Measurements from ENCODE around the gene EGFL6. TPM values are rescaled to one million over a fixed set of nuclear protein-coding genes. Genes with fewer than 3 reads are reported as not detected.
A peak's percentile ranks its signal among the peaks of the same experiment; 100 is the strongest.

The EGFL6 gene, protein sequence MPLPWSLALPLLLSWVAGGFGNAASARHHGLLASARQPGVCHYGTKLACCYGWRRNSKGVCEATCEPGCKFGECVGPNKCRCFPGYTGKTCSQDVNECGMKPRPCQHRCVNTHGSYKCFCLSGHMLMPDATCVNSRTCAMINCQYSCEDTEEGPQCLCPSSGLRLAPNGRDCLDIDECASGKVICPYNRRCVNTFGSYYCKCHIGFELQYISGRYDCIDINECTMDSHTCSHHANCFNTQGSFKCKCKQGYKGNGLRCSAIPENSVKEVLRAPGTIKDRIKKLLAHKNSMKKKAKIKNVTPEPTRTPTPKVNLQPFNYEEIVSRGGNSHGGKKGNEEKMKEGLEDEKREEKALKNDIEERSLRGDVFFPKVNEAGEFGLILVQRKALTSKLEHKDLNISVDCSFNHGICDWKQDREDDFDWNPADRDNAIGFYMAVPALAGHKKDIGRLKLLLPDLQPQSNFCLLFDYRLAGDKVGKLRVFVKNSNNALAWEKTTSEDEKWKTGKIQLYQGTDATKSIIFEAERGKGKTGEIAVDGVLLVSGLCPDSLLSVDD
- total RNA-seq: 2.0 and 2.5 TPM in 2 replicates

DNA sequence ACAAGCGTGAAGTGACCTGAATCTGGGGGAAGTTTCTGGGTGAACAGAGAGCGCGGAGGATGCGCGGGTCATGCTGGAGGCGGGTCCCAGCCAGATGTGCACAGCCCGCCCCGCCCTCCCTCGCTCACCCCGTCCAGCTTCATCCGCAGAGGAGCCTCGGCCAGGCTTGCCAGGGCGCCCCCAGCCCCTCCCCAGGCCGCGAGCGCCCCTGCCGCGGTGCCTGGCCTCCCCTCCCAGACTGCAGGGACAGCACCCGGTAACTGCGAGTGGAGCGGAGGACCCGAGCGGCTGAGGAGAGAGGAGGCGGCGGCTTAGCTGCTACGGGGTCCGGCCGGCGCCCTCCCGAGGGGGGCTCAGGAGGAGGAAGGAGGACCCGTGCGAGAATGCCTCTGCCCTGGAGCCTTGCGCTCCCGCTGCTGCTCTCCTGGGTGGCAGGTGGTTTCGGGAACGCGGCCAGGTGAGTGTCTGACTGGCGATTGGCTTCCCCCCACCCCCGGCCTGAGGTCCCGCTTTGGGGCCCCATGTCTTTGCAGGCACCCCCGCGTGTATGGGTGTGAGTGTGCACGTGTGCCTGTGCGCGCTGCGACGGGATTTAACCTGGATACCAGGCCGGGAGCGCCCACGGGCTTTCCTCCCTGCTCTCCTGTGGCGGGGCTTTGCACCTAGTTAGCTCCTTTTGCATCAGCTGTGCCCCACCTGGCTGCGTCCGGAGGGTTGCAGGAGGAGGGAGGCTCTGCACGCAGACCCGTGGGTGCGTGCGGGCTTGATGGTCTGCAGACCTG is at the start of gene EGFL6:
EGFL6 (plus strand) TSS at position 123 of the 782 bp plus-strand sequence; CDS start at position 384, 261 bp downstream.
- H3K27ac Mint-ChIP-seq: no peak within 1 kb of the TSS
- H3K9me3 Mint-ChIP-seq: no peaks in the 10 kb centered on the region
- peak within 1 kb of the TSS; percentile 75 for H3K4me3 Mint-ChIP-seq

DNA sequence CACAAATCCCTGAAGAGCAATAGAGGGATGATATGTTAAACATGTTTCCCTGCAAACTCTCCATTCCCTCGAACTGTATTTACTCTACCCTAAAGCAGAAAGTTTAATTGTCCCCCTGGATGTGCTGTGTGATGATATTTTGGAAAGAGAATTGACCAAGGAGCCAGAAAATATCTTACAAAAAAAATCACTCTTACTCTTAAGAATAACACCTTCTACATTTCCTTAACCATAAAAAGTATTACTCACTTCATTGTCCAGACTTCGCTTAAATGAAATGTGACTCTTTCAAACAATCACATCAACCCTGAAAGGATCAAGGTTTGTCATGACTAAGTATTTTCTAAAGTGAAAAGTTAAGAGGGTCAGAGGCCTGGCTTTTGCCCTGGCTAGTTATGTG is 49.0 kb upstream of the EGFL6 start:
- DNase-seq (ENCODE audit: low spot score): no peak
- intact Hi-C loops (cut with micrococcal nuclease): no loop called here
- no peaks in the 10 kb centered on the region for H3K4me1 Mint-ChIP-seq (ENCODE audit: low read depth)
- H3K27me3 Mint-ChIP-seq (ENCODE audit: insufficient read depth): peaks cover 2% of the 10 kb centered on the region
- no peak overlapping the region for H3K27ac Mint-ChIP-seq
- H3K36me3 Mint-ChIP-seq (ENCODE audit: low read depth): no peaks in the 10 kb centered on the region
- H3K9me3 Mint-ChIP-seq: no peaks in the 10 kb centered on the region
- no peak overlapping the region for H3K4me3 Mint-ChIP-seq

More for the DNA sequence above, at the start of gene EGFL6:
- Mint-ChIP-seq H3K27me3 (ENCODE audit: insufficient read depth) (peaks cover 6% of the 10 kb centered on the region), H3K36me3 (ENCODE audit: low read depth) (no peaks in the 10 kb centered on the region), H3K4me1 (ENCODE audit: low read depth) (peaks cover 23% of the 10 kb centered on the region)
- intact Hi-C loops (cut with micrococcal nuclease): loop anchor here (5.0 kb wide), 1 partner anchor 173 kb away; no protein-coding TSS in a partner anchor
- no peak for DNase-seq (ENCODE audit: low spot score)

DNA sequence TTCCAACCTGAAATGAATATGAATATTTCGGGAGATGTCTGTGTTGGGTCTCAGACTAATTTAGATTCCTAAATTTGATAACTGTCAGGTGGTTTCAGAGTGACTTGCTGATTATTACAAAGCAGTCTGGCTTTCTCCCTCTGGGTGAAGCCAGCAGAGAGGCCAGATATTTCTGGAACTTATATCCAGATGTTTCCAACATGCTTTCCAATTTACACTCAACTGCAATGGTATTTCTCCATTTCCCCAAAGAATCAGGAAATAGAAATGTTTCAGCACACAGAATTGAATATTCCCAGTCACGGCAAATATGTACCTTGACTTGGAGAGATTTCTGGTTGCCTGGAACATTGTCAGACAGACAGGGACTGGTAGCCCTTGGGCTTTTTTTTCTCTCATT is 48.5 kb upstream of the EGFL6 start:
- DNase-seq (ENCODE audit: low spot score): no peak
- Mint-ChIP-seq H3K27ac (no peak overlapping the region), H3K9me3 (no peaks in the 10 kb centered on the region), H3K4me1 (ENCODE audit: low read depth) (no peaks in the 10 kb centered on the region), H3K36me3 (ENCODE audit: low read depth) (no peaks in the 10 kb centered on the region), H3K27me3 (ENCODE audit: insufficient read depth) (peaks cover 2% of the 10 kb centered on the region), H3K4me3 (no peak overlapping the region)
- intact Hi-C loops (cut with micrococcal nuclease): no loop called here

DNA sequence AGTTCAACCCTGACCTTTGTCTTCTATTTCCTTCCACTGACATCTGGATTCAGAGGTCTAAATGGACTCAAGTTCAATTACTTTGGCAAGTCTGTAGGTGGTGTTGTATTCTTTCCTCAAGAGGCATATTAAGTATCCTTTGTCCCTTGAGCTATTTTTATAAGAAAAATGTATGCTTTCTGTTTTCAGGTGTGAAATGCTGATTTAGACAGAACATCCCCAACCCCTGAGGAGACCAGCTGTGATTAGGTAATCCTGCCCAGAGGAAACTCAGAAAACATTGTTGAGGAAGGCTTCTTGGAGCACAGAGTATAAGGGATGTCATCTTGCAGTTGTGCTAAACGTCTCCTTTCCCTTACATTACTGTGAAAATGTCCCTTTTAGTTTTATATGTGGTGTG is 46.6 kb upstream of the EGFL6 start:
- Mint-ChIP-seq H3K27ac (no peak overlapping the region), H3K9me3 (no peaks in the 10 kb centered on the region), H3K4me3 (no peak overlapping the region), H3K27me3 (ENCODE audit: insufficient read depth) (peaks cover 2% of the 10 kb centered on the region), H3K4me1 (ENCODE audit: low read depth) (no peaks in the 10 kb centered on the region), H3K36me3 (ENCODE audit: low read depth) (no peaks in the 10 kb centered on the region)
- intact Hi-C loops (cut with micrococcal nuclease): no loop called here
- no peak for DNase-seq (ENCODE audit: low spot score)

DNA sequence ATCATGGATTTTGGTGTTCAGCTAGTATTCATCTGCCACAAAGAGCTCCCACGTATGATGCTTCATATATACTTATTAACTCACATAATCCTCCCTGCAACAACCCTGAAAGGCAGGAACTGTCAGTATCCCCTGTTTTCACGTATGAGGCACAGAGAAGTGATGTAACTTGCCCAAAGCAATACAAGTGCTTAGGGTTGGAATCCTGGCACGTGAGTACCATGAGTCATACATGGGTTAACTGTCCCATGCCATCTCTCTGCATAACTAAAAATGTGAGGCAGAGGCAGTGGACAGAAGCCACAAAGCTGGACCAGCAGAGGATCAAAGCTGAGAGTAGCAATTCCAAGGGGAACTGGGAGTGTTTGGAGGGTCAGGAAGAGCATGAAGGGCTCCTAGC is 35.7 kb upstream of the EGFL6 start:
- Mint-ChIP-seq H3K9me3 (no peaks in the 10 kb centered on the region), H3K4me1 (ENCODE audit: low read depth) (no peaks in the 10 kb centered on the region), H3K27me3 (ENCODE audit: insufficient read depth) (no peaks in the 10 kb centered on the region), H3K36me3 (ENCODE audit: low read depth) (no peaks in the 10 kb centered on the region), H3K4me3 (no peak overlapping the region), H3K27ac (no peak overlapping the region)
- intact Hi-C loops (cut with micrococcal nuclease): no loop called here
- no peak for DNase-seq (ENCODE audit: low spot score)

DNA sequence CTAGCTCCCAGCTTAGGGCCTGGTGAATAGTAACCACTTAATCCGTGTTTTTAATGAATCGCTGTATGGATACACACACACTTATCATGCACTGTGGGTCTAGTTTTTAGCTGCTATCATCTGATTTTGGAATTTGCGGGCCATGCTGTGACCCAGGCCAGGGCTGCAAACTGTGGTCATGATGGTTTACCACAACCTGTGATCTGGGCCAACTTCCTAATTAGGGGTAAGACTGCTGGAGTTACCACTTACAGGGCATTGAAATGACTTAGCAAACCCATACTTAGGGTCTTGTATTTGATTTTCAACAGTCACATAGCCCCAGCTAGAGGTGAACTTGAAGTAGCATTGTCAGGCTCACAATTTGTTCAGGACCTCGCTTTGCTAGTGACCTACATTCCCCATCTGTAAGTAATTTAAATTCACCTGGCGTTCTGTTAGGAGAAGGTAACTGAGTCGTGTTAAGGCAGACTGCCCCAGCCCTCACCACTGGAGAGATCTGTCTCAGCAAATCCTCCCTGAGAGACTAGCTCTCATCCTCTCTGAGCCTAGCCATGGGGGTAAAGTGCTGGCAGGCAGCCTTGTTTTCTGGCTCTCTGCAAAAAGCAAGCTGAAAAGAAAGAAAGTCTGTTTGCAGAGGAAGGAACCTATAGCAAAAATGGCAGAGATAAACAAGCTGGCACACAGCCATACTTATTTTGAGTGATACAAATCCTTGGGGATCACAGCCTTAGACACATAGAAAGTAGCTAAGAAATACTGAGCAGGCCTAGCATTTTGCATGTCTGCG is 33.8 kb upstream of the EGFL6 start:
- Mint-ChIP-seq H3K27ac (no peak overlapping the region), H3K4me3 (no peak overlapping the region), H3K9me3 (no peaks in the 10 kb centered on the region), H3K36me3 (ENCODE audit: low read depth) (no peaks in the 10 kb centered on the region), H3K4me1 (ENCODE audit: low read depth) (no peaks in the 10 kb centered on the region), H3K27me3 (ENCODE audit: insufficient read depth) (no peaks in the 10 kb centered on the region)
- intact Hi-C loops (cut with micrococcal nuclease): no loop called here
- no peak for DNase-seq (ENCODE audit: low spot score)

DNA sequence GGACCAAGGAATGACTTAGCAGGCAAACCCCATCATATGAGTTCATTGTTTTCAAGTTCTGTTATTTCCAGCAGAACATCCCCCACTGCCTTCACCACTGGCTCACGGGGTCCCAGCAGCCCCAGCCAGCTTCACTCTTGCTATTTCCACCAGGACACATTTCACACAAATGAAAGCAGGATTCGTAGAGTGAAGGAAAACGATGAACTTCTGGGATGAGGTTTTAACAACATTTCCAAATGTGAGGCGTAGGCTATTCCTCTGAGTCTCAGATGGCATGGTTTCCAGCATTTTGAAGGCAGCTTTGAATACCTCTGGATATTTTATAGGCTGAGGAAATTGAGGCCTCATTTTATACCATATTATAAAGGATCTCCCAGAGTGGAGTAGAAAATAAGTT is 32.9 kb upstream of the EGFL6 start:
- no peaks in the 10 kb centered on the region for H3K9me3 Mint-ChIP-seq
- no peak for DNase-seq (ENCODE audit: low spot score)
- no peak overlapping the region for H3K27ac Mint-ChIP-seq
- H3K4me3 Mint-ChIP-seq: no peak overlapping the region
- intact Hi-C loops (cut with micrococcal nuclease): no loop called here
- H3K36me3 Mint-ChIP-seq (ENCODE audit: low read depth): no peaks in the 10 kb centered on the region
- no peaks in the 10 kb centered on the region for H3K27me3 Mint-ChIP-seq (ENCODE audit: insufficient read depth)
- no peaks in the 10 kb centered on the region for H3K4me1 Mint-ChIP-seq (ENCODE audit: low read depth)

DNA sequence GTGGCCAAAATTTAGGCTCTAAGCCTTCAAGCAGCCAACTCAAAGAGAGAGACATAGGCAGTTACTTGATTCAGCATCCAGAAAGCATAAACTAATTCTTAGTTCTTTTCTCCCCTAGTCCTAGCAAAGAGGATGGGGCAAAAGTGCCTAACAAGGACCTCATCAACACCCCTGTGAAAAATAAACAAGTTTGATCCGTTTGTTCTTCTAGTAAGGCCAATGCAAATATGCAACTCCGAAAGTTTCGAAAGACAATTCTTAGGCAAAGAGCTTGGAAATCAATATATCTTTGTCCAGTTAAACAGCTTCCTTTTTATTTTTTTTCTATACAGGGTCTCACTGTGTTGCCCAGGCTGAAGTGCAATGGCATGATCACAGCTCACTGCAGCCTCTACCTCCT is 31.0 kb upstream of the EGFL6 start:
- Mint-ChIP-seq H3K27ac (no peak overlapping the region), H3K36me3 (ENCODE audit: low read depth) (no peaks in the 10 kb centered on the region), H3K9me3 (no peaks in the 10 kb centered on the region), H3K4me1 (ENCODE audit: low read depth) (no peaks in the 10 kb centered on the region), H3K4me3 (no peak overlapping the region), H3K27me3 (ENCODE audit: insufficient read depth) (no peaks in the 10 kb centered on the region)
- no peak for DNase-seq (ENCODE audit: low spot score)
- intact Hi-C loops (cut with micrococcal nuclease): no loop called here

DNA sequence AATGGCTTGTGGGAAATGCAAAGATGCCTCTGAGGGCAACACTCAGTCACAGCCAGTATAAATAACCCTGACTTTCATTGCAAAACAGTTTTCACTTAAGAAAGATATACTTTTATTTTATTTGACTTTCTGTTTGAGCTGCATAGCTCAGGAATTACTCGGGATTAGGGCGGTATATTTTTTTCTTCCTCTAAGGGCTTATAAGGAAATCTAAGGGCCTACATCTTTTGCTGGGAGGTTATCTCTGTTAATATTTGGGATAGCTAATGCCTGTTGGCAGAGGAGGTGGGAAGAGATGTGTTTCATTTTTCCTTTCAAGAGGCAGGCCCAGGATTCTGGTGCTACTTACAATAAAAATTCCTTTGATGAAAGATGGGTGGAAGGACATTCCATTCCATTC is 28.8 kb upstream of the EGFL6 start:
- H3K9me3 Mint-ChIP-seq: no peaks in the 10 kb centered on the region
- no peaks in the 10 kb centered on the region for H3K27me3 Mint-ChIP-seq (ENCODE audit: insufficient read depth)
- no peaks in the 10 kb centered on the region for H3K4me1 Mint-ChIP-seq (ENCODE audit: low read depth)
- no peak overlapping the region for H3K27ac Mint-ChIP-seq
- H3K36me3 Mint-ChIP-seq (ENCODE audit: low read depth): no peaks in the 10 kb centered on the region
- DNase-seq (ENCODE audit: low spot score): no peak
- H3K4me3 Mint-ChIP-seq: no peak overlapping the region
- intact Hi-C loops (cut with micrococcal nuclease): no loop called here

DNA sequence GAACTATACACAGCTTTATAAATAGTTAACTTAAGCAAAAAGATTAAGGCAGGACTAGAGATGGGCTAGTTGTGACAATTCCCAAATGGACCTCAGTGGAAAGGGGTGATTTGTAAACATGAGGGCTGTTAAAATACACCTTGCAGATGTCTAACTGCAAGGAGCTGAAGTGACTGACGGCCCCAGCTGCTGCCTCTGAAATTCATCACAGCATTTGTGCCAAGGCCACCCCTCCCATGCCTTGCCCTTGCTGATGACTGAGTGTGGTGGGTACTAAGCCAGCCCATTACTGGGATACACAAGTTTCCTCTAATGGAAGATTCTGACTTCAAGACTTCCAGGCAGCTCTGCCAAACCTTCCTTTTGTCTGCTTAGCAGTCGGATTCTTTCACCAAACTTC is 23.7 kb upstream of the EGFL6 start:
- intact Hi-C loops (cut with micrococcal nuclease): no loop called here
- no peaks in the 10 kb centered on the region for H3K9me3 Mint-ChIP-seq
- DNase-seq (ENCODE audit: low spot score): no peak
- no peak overlapping the region for H3K27ac Mint-ChIP-seq
- no peak overlapping the region for H3K4me3 Mint-ChIP-seq
- H3K4me1 Mint-ChIP-seq (ENCODE audit: low read depth): peaks cover 14% of the 10 kb centered on the region
- no peaks in the 10 kb centered on the region for H3K36me3 Mint-ChIP-seq (ENCODE audit: low read depth)
- H3K27me3 Mint-ChIP-seq (ENCODE audit: insufficient read depth): no peaks in the 10 kb centered on the region

DNA sequence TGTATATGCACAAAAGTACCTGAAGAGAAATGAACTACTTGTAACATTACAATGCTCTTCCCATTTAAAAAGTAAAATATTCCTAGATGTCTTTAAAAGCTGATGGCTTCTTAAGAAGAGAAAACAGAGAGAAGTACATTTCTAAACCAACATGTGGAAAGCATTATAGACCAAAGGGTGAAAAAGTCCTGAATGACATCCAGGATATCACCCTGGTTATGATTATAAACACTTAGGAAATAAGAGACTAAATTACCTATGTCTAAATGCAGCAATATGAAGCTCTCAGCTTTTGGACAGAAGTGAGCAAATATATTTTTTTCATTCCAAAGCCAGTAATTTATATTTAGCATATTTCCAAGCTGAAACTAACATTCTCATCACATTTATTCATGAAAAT is 21.7 kb upstream of the EGFL6 start:
- H3K27me3 Mint-ChIP-seq (ENCODE audit: insufficient read depth): no peaks in the 10 kb centered on the region
- intact Hi-C loops (cut with micrococcal nuclease): no loop called here

DNA sequence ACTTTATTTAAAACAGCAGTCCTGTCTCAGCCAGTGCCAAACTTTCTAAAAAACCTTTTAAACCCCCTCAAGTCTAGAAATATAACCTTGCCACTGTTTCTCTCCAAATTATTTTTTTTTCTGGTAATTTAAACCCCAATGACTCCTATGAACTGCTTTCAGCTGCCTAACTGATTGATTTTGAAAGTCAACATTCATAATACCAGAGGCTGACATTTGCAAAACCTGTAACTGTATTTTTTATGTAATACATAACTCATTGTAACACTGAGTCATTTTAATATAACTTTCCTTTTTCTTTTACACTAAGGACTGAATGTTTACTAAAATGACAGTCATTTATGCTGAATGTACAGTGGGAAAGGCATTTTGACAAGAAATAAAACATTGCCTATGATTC is 19.1 kb upstream of the EGFL6 start:
- Mint-ChIP-seq H3K9me3 (peaks cover 3% of the 10 kb centered on the region), H3K4me1 (ENCODE audit: low read depth) (peaks cover 14% of the 10 kb centered on the region), H3K27me3 (ENCODE audit: insufficient read depth) (no peaks in the 10 kb centered on the region), H3K36me3 (ENCODE audit: low read depth) (no peaks in the 10 kb centered on the region), H3K4me3 (no peak overlapping the region), H3K27ac (no peak overlapping the region)
- no peak for DNase-seq (ENCODE audit: low spot score)
- intact Hi-C loops (cut with micrococcal nuclease): no loop called here

More for the DNA sequence above, 21.7 kb upstream of the EGFL6 start:
- no peak for DNase-seq (ENCODE audit: low spot score)
- H3K4me1 Mint-ChIP-seq (ENCODE audit: low read depth): peaks cover 14% of the 10 kb centered on the region
- H3K9me3 Mint-ChIP-seq: peaks cover 3% of the 10 kb centered on the region
- H3K36me3 Mint-ChIP-seq (ENCODE audit: low read depth): no peaks in the 10 kb centered on the region
- H3K4me3 Mint-ChIP-seq: no peak overlapping the region
- H3K27ac Mint-ChIP-seq: no peak overlapping the region

Data from activated T-helper 1 cell treated with anti-CD3 and anti-CD28 coated beads, Interleukin-12 subunit alpha, Interleukin-12 subunit beta, Interleukin-2, Interleukin-4 antibody, amounts not matched to agents 30 ng/mL and 10 ng/mL and 1 ng/mL, durations not matched to agents 14 hours and 24 hours and 36 hours (primary cell).